RWPE2 (cell line): ENCODE measurements around the gene HLA-DMB.

ENCODE experiments used
- ATAC-seq: fragments of 200-7000 bp; cut with Tn5 transposase; 3 replicates; pipeline ENCODE4 v1.9.1; 2021; ENCODE audit warnings: low read depth
- DNase-seq: peaks from one replicate; pipeline ENCODE4 v3.0.0-alpha.2; 2020; ENCODE audit warnings: low spot score
- H3K27ac ChIP-seq: fragments of 450-650 bp; 2 replicates; pipeline ENCODE4 v1.5.1; 2017; ENCODE audit warnings: mild to moderate bottlenecking; ENCODE audit not compliant: poor library complexity, severe bottlenecking
- H3K27me3 ChIP-seq: fragments of 250-450 bp; sonication (Bioruptor Pico); 2 replicates; pipeline ENCODE4 v1.5.1; 2021; ENCODE audit warnings: mild to moderate bottlenecking, moderate library complexity; ENCODE audit not compliant: insufficient read depth, poor library complexity, severe bottlenecking
- H3K36me3 ChIP-seq: fragments of 250-450 bp; sonication (Bioruptor Pico); 2 replicates; pipeline ENCODE4 v1.5.1; 2020; ENCODE audit warnings: low read depth, mild to moderate bottlenecking, moderate library complexity
- H3K4me1 ChIP-seq: fragments of 250-450 bp; sonication (Bioruptor Pico); 2 replicates; pipeline ENCODE4 v1.5.1; 2021; ENCODE audit warnings: mild to moderate bottlenecking, moderate library complexity; ENCODE audit not compliant: insufficient read depth, poor library complexity, severe bottlenecking
- H3K4me3 ChIP-seq: fragments of 250-450 bp; sonication (Bioruptor Pico); 2 replicates; pipeline ENCODE4 v1.5.1; 2021; ENCODE audit warnings: mild to moderate bottlenecking, moderate library complexity; ENCODE audit not compliant: severe bottlenecking
- H3K9me3 ChIP-seq: fragments of 250-450 bp; sonication (Bioruptor Pico); 2 replicates; pipeline ENCODE4 v1.5.1; 2021; ENCODE audit warnings: mild to moderate bottlenecking, moderate library complexity; ENCODE audit not compliant: severe bottlenecking
- CTCF ChIP-seq: fragments of 450-650 bp; IDR thresholded peaks from one replicate; pipeline ENCODE4 v1.5.1; 2017; ENCODE audit warnings: mild to moderate bottlenecking, moderate library complexity; ENCODE audit not compliant: poor library complexity, severe bottlenecking

Gene HLA-DMB

GRCh38 chr6:32954986-32955802, 14.4 kb upstream of the HLA-DMB start:
- Histone ChIP-seq H3K36me3 (no peaks in the 10 kb centered on the region), H3K27me3 (no peaks in the 10 kb centered on the region), H3K4me1 (no peaks in the 10 kb centered on the region), H3K4me3 (no peak overlapping the region), H3K27ac (no peak overlapping the region), H3K9me3 (no peaks in the 10 kb centered on the region)
- TF ChIP-seq CTCF = peak; percentile 6
- DNase-seq (no peak), ATAC-seq (no peak)

GRCh38 chr6:32954267-32954666, 13.4 kb upstream of the HLA-DMB start:
- DNase-seq = no peak
- TF ChIP-seq CTCF = no peak
- H3K36me3 ChIP-seq = no peaks in the 10 kb centered on the region
- H3K4me1 ChIP-seq = no peaks in the 10 kb centered on the region
- no peaks in the 10 kb centered on the region for H3K27me3 ChIP-seq
- no peaks in the 10 kb centered on the region for H3K9me3 ChIP-seq
- no peak overlapping the region for H3K4me3 ChIP-seq
- no peak overlapping the region for H3K27ac ChIP-seq
- ATAC-seq = no peak

GRCh38 chr6:32953775-32954174, 12.9 kb upstream of the HLA-DMB start:
- no peak for DNase-seq
- Histone ChIP-seq H3K4me1 (no peaks in the 10 kb centered on the region), H3K27ac (no peak overlapping the region), H3K36me3 (no peaks in the 10 kb centered on the region), H3K9me3 (no peaks in the 10 kb centered on the region), H3K4me3 (no peak overlapping the region), H3K27me3 (no peaks in the 10 kb centered on the region)
- ATAC-seq = no peak
- TF ChIP-seq CTCF = no peak

GRCh38 chr6:32952817-32953739, 12.2 kb upstream of the HLA-DMB start, which contains the start of gene HLA-DMA:
Gene HLA-DMA (minus strand): TSS chr6:32953097. CDS start chr6:32953036, 61 bp downstream.
- H3K4me3 ChIP-seq = no peak within 1 kb of the TSS

More at GRCh38 chr6:32952817-32953739, 12.2 kb upstream of the HLA-DMB start, which contains the start of gene HLA-DMA:
- no peaks in the 10 kb centered on the region for H3K36me3 ChIP-seq
- ATAC-seq = peak; percentile 95
- DNase-seq = no peak
- H3K9me3 ChIP-seq = no peaks in the 10 kb centered on the region
- peak; percentile 63 for TF ChIP-seq CTCF
- no peaks in the 10 kb centered on the region for H3K4me1 ChIP-seq
- H3K27ac ChIP-seq = no peak within 1 kb of the TSS
- H3K27me3 ChIP-seq = no peaks in the 10 kb centered on the region
